Measurements from ENCODE around the gene MSI2.

GRCh38 chr17:57467801-57468200 is 211.5 kb downstream of the MSI2 start:
- TF ChIP-seq REST (IDR thresholded peaks at IDR 0.05; ENCODE audit: unreplicated experiment) (no peak), CTCF (conservative IDR thresholded peaks at IDR 0.05; ENCODE audit: low read depth in 2 of 2) (no peak), EZH2 (IDR thresholded peaks at IDR 0.05; ENCODE audit: low read depth, unreplicated experiment) (no peak), NANOG (IDR thresholded peaks at IDR 0.05; ENCODE audit: borderline replicate concordance) (no peak), POLR2AphosphoS5 (IDR thresholded peaks at IDR 0.05; ENCODE audit: low read depth) (no peak), CREB1 (CRISPR knock-in tag; IDR thresholded peaks at IDR 0.05; ENCODE audit: low read depth) (no peak), JUNB (IDR thresholded peaks at IDR 0.05; ENCODE audit: unreplicated experiment) (no peak), ZNF331 (CRISPR knock-in tag; IDR thresholded peaks at IDR 0.05; ENCODE audit: low read depth) (no peak), EZH2phosphoT487 (IDR thresholded peaks at IDR 0.05; ENCODE audit: unreplicated experiment) (no peak), ZNF114 (CRISPR knock-in tag; IDR thresholded peaks at IDR 0.05) (no peak), ETS1 (IDR thresholded peaks at IDR 0.05) (no peak), STAT1 (IDR thresholded peaks at IDR 0.05; ENCODE audit: unreplicated experiment) (no peak)

Data from GM23338 (cell line).